Osteocyte (in vitro differentiated cells): Measurements from ENCODE around the gene HINT2. TPM values are rescaled to one million over a fixed set of nuclear protein-coding genes. Genes with fewer than 3 reads are reported as not detected.

Experiments
- DNase-seq: peaks from one replicate; pipeline ENCODE4 v3.0.0; 2021; ENCODE audit warnings: mixed read lengths; ENCODE audit not compliant: unreplicated experiment; ENCODE audit errors: extremely low spot score
- H3K27ac Mint-ChIP-seq: one replicate; pipeline ENCODE4 v1.8.0; 2021; ENCODE audit warnings: mild to moderate bottlenecking, mixed read lengths; ENCODE audit not compliant: unreplicated experiment
- H3K27me3 Mint-ChIP-seq: one replicate; pipeline ENCODE4 v1.8.0; 2021; ENCODE audit warnings: mixed read lengths; ENCODE audit not compliant: unreplicated experiment
- H3K36me3 Mint-ChIP-seq: one replicate; pipeline ENCODE4 v1.8.0; 2021; ENCODE audit warnings: mixed read lengths; ENCODE audit not compliant: unreplicated experiment
- H3K4me1 Mint-ChIP-seq: one replicate; pipeline ENCODE4 v1.8.0; 2021; ENCODE audit warnings: mixed read lengths; ENCODE audit not compliant: unreplicated experiment
- H3K4me3 Mint-ChIP-seq: one replicate; pipeline ENCODE4 v1.8.0; 2021; ENCODE audit warnings: mild to moderate bottlenecking, moderate library complexity, mixed read lengths; ENCODE audit not compliant: unreplicated experiment
- H3K9me3 Mint-ChIP-seq: one replicate; pipeline ENCODE4 v1.8.0; 2021; ENCODE audit warnings: mixed read lengths; ENCODE audit not compliant: unreplicated experiment
- CTCF ChIP-seq: fragments of 200-600 bp; sonication (generic); IDR thresholded peaks from 2 replicates; pipeline ENCODE4 v1.5.0; 2021; ENCODE audit warnings: antibody characterized with exemption, mild to moderate bottlenecking, moderate library complexity
- total RNA-seq: library from RNA; stranded (reverse); gene quantifications from 2 replicates; pipeline ENCODE4 v1.2.1, GENCODE V29; 2021

The HINT2 gene
- total RNA-seq, 1 donor from 2014 or later, result 36.0 TPM

- Mint-ChIP-seq H3K36me3 (peaks cover 10% of the 10 kb centered on the region), H3K4me1 (peaks cover 32% of the 10 kb centered on the region), H3K27me3 (no peaks in the 10 kb centered on the region), H3K4me3 (peak overlapping the region; percentile 86), H3K9me3 (no peaks in the 10 kb centered on the region), H3K27ac (peak overlapping the region; percentile 92)
- DNase-seq, result no peak
- TF ChIP-seq CTCF, result no peak
Measured at GRCh38 chr9:35811381-35812024, 3.3 kb downstream of the HINT2 start.

- Mint-ChIP-seq H3K9me3 (no peaks in the 10 kb centered on the region), H3K4me3 (no peak overlapping the region), H3K36me3 (peaks cover 14% of the 10 kb centered on the region), H3K4me1 (peaks cover 26% of the 10 kb centered on the region), H3K27me3 (no peaks in the 10 kb centered on the region), H3K27ac (no peak overlapping the region)
- TF ChIP-seq CTCF, result no peak
- DNase-seq, result no peak
Measured at GRCh38 chr9:35810122-35810521, 4.7 kb downstream of the HINT2 start.

- no peak for DNase-seq
- H3K4me3 Mint-ChIP-seq, result no peak overlapping the region
- no peak for TF ChIP-seq CTCF
Measured at GRCh38 chr9:35808433-35808832, 6.4 kb downstream of the HINT2 start.

GRCh38 chr9:35806101-35806500 is 8.7 kb downstream of the HINT2 start:
- Mint-ChIP-seq H3K4me1 (peaks cover under 1% of the 10 kb centered on the region), H3K27ac (no peak overlapping the region), H3K36me3 (peaks cover 26% of the 10 kb centered on the region), H3K9me3 (no peaks in the 10 kb centered on the region), H3K27me3 (no peaks in the 10 kb centered on the region), H3K4me3 (no peak overlapping the region)
- TF ChIP-seq CTCF, result no peak
- no peak for DNase-seq

More at GRCh38 chr9:35808433-35808832, 6.4 kb downstream of the HINT2 start:
- Mint-ChIP-seq H3K9me3 (no peaks in the 10 kb centered on the region), H3K36me3 (peaks cover 15% of the 10 kb centered on the region), H3K27me3 (no peaks in the 10 kb centered on the region), H3K27ac (no peak overlapping the region), H3K4me1 (peaks cover 18% of the 10 kb centered on the region)

GRCh38 chr9:35801328-35802128 is 13.3 kb downstream of the HINT2 start:
- H3K4me1 Mint-ChIP-seq, result peaks cover 6% of the 10 kb centered on the region
- no peak overlapping the region for H3K4me3 Mint-ChIP-seq
- no peak for TF ChIP-seq CTCF
- no peaks in the 10 kb centered on the region for H3K9me3 Mint-ChIP-seq
- H3K27me3 Mint-ChIP-seq, result no peaks in the 10 kb centered on the region
- peaks cover 21% of the 10 kb centered on the region for H3K36me3 Mint-ChIP-seq
- no peak for DNase-seq
- H3K27ac Mint-ChIP-seq, result no peak overlapping the region
